Measurements from ENCODE around the gene CXCR5. TPM values are rescaled to one million over a fixed set of nuclear protein-coding genes. Genes with fewer than 3 reads are reported as not detected.
"Not testable (repeated sequence)": the region's sequence is repeated elsewhere in the genome, so short reads cannot be mapped to it uniquely, and the experiment has no call there.

The CXCR5 gene
- total and polyA plus RNA-seq, 2 donors (not counting 1 experiment from before 2014, with no cell fraction given), result 111 to 163 TPM

- H4K20me1 ChIP-seq (ENCODE audit: control insufficient read depth, insufficient read depth, low read length, poor library complexity, severe bottlenecking); H3K9ac ChIP-seq (ENCODE audit: low read length); H3K79me2 ChIP-seq (ENCODE audit: control insufficient read depth, insufficient read depth, low read length); H3K9me3 Mint-ChIP-seq (ENCODE audit: insufficient read depth); H3K4me2 ChIP-seq (replicated peaks; ENCODE audit: low read depth, low read length, poor library complexity, severe bottlenecking); H3K27me3 ChIP-seq (replicated peaks in 1 of 4; ENCODE audit: control extremely low read depth in 1 of 4, control insufficient read depth in 3 of 4, insufficient read depth in 4 of 4, low read length in 3 of 4); intact Hi-C loops (cut with micrococcal nuclease); H3K4me3 ChIP-seq (ENCODE audit: control extremely low read depth in 1 of 5, extremely low read depth in 1 of 5, insufficient read depth in 1 of 5, low read depth in 2 of 5, low read length in 4 of 5); DNase-seq; H2AFZ ChIP-seq (ENCODE audit: insufficient read depth, low read depth, low read length, poor library complexity, severe bottlenecking); H3K4me3 Mint-ChIP-seq; H3K27ac Mint-ChIP-seq; ATAC-seq (ENCODE audit: low read depth); H3K9me3 ChIP-seq (ENCODE audit: control extremely low read depth in 1 of 3, control insufficient read depth in 2 of 3, insufficient read depth in 1 of 3, low read length in 2 of 3); H3K27me3 Mint-ChIP-seq; H3K36me3 ChIP-seq (replicated peaks in 1 of 2; ENCODE audit: control extremely low read depth in 1 of 2, control insufficient read depth in 1 of 2, extremely low read depth in 1 of 2, insufficient read depth in 2 of 2, low read length in 1 of 2); H3K27ac ChIP-seq (ENCODE audit: low read length in 2 of 2): not testable (repeated sequence)
- CTCF ChIA-PET, result interaction anchor here (1.7 to 1.8 kb wide), 2 partner anchors 21 to 40 kb away, joined by 3 to 4 read pairs; partner anchors contain the start of gene CXCR5
- WGBS (ENCODE audit: insufficient coverage), result 91% methylated on average over 2 of the region's 7 CpGs
- peaks cover 22 to 32% of the 10 kb centered on the region in 2 donors for H3K4me1 ChIP-seq (ENCODE audit: control insufficient read depth in 2 of 2, insufficient read depth in 2 of 2, low read length in 2 of 2)
- peaks cover 40% of the 10 kb centered on the region for H3K4me1 Mint-ChIP-seq
- POLR2A ChIA-PET, result interaction anchor here (1.7 kb wide), 1 partner anchor 52 kb away, joined by 4 read pairs; the partner anchor contains the start of gene DDX6
Observed at GRCh38 chr11:118842843-118843242, 40.8 kb upstream of the CXCR5 start.

- Histone ChIP-seq H2AFZ (ENCODE audit: insufficient read depth, low read depth, low read length, poor library complexity, severe bottlenecking) (no peak overlapping the region), H3K79me2 (ENCODE audit: control insufficient read depth, insufficient read depth, low read length) (peaks cover 11% of the 10 kb centered on the region), H3K36me3 (replicated peaks in 1 of 2; ENCODE audit: control extremely low read depth in 1 of 2, control insufficient read depth in 1 of 2, extremely low read depth in 1 of 2, insufficient read depth in 2 of 2, low read length in 1 of 2) (no peaks in the 10 kb centered on the region), H3K27me3 (replicated peaks in 1 of 4; ENCODE audit: control extremely low read depth in 1 of 4, control insufficient read depth in 3 of 4, insufficient read depth in 4 of 4, low read length in 3 of 4) (no peaks in the 10 kb centered on the region), H3K4me3 (ENCODE audit: control extremely low read depth in 1 of 5, extremely low read depth in 1 of 5, insufficient read depth in 1 of 5, low read depth in 2 of 5, low read length in 4 of 5) (no peak overlapping the region), H3K9ac (ENCODE audit: low read length) (no peak overlapping the region), H3K4me1 (ENCODE audit: control insufficient read depth in 2 of 2, insufficient read depth in 2 of 2, low read length in 2 of 2) (peaks cover 22 to 25% of the 10 kb centered on the region in 2 donors), H3K9me3 (ENCODE audit: control extremely low read depth in 1 of 3, control insufficient read depth in 2 of 3, insufficient read depth in 1 of 3, low read length in 2 of 3) (no peaks in the 10 kb centered on the region), H3K27ac (ENCODE audit: low read length in 2 of 2) (no peak overlapping the region), H4K20me1 (ENCODE audit: control insufficient read depth, insufficient read depth, low read length, poor library complexity, severe bottlenecking) (no peaks in the 10 kb centered on the region), H3K4me2 (replicated peaks; ENCODE audit: low read depth, low read length, poor library complexity, severe bottlenecking) (no peak overlapping the region)
- ChIA-PET POLR2A (interaction anchor here (0.7 to 1.7 kb wide), 2 partner anchors 51 to 53 kb away, joined by 3 to 4 read pairs; partner anchors contain the start of gene DDX6), CTCF (interaction anchor here (0.7 to 2.0 kb wide), 3 partner anchors 21 to 40 kb away, joined by 3 to 5 read pairs (median 3); partner anchors contain the start of gene CXCR5)
- no peak for ATAC-seq (ENCODE audit: low read depth)
- Mint-ChIP-seq H3K4me1 (peaks cover 40% of the 10 kb centered on the region), H3K4me3 (no peak overlapping the region), H3K27me3 (no peaks in the 10 kb centered on the region), H3K9me3 (ENCODE audit: insufficient read depth) (no peaks in the 10 kb centered on the region), H3K27ac (no peak overlapping the region)
- 100% methylated on average over 2 of the region's 2 CpGs for WGBS (ENCODE audit: insufficient coverage)
- intact Hi-C loops (cut with micrococcal nuclease), result no loop called here
- no peak for DNase-seq
- TF ChIP-seq CTCF (IDR thresholded peaks at IDR 0.05) (no peak), EZH2 (IDR thresholded peaks at IDR 0.05; ENCODE audit: borderline replicate concordance, insufficient read depth, low read depth, low read length, poor library complexity, severe bottlenecking) (no peak)
Observed at GRCh38 chr11:118843565-118843964, 40.1 kb upstream of the CXCR5 start.
